Head of caudate nucleus (tissue), 42 donors: Measurements from ENCODE around the gene ATP2B3.

Source experiments
- DNase-seq, 42 donors: peaks; one replicate each; pipeline versions ENCODE4 v3.0.0 to v3.0.0-alpha.2; 2020 to 2021; ENCODE audit warnings: mixed read lengths in 7 of 42
- intact Hi-C: fragments of 100-400 bp; cut with DNase I; formaldehyde crosslinking; loops from one replicate; pipeline ENCODE4 v1.15.0; 2022

The ATP2B3 gene

DNA sequence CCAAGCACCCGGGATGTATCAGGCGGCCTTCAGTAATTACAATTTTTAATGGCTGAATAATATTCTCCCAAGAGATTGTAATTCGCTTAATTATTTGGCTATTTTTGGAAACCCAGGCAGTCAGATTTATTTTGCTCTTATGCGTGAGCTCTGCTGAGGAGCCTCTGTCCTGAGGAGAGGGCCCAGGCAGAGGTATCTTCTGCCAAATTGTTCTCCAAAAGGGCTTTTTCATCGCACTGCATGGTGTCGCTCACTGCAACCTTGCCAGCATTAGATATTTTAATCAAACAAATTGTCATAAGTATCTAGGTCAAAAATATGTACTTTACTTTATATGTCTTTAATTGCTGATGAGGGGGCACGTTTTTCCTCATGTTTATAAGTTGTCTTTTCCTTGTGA lies 5.8 kb downstream of the ATP2B3 start:
- intact Hi-C loops = no loop called here
- DNase-seq = no peak

GRCh38 chrX:153524234-153524633 lies 6.8 kb downstream of the ATP2B3 start:
- intact Hi-C loops = no loop called here
- DNase-seq = no peak

DNA sequence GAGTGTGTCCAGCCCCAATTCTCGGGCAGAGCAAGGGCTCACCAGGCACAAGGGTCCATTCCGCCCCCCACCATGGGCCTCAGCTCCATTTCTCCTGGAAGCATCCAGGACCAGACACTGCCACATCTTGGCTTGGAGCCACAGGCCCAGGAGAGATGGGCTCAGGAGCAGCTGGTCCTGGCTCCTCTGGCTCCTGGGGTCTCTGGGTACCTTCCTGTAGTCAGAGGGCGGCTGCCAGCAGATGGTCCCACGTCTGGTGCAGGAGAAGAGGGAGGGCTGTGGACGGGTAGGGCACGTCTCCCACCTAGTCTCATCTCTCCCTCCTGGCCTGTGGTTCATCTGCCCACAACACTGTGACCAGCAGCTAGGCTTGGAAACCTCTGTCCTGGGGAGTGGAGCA lies 8.0 kb downstream of the ATP2B3 start:
- DNase-seq = no peak
- intact Hi-C loops = no loop called here

- intact Hi-C loops = no loop called here
- no peak for DNase-seq
These were observed 8.6 kb downstream of the ATP2B3 start for GRCh38 chrX:153526042-153526441.

DNA sequence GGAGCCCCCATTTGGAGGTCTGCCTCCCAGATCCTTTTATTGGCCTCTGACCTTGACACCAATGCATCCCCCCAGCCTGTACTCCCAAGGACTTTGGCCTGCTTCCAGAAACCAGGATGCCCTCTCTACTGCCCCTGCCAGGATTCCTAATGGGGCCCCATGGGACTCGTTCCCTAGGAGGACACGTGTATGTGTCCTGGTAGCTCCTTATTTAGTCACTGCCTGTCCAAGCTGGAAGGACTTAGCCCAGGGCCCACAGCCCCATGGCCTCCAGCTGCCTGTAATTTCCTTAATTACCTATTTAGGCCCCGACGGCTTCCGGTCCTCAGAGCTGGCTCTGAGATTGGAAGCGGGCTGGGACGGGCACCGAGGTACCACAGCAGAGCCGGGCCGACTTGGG lies 9.4 kb downstream of the ATP2B3 start:
- no peak for DNase-seq
- intact Hi-C loops = no loop called here

DNA sequence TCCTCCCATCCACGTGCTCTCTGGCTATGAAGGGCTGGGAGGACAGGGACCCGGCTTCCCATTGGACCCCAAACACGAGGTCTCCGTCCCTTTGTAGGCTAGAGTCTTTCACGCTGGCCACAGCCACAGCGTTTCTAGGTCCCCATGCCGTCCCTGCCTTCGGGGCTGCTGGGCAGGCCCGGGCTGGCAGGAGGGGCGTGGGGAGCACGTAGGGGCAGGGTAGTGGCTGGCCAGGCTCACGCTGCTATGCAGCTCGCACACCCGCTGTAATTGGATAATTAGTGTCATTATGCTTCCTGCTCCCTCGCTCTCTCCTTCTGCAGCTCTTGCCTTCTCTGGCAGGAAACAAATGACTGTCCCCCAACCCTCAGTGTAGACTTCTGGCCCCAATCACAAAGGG lies 9.8 kb downstream of the ATP2B3 start:
- DNase-seq = no peak
- intact Hi-C loops = no loop called here

DNA sequence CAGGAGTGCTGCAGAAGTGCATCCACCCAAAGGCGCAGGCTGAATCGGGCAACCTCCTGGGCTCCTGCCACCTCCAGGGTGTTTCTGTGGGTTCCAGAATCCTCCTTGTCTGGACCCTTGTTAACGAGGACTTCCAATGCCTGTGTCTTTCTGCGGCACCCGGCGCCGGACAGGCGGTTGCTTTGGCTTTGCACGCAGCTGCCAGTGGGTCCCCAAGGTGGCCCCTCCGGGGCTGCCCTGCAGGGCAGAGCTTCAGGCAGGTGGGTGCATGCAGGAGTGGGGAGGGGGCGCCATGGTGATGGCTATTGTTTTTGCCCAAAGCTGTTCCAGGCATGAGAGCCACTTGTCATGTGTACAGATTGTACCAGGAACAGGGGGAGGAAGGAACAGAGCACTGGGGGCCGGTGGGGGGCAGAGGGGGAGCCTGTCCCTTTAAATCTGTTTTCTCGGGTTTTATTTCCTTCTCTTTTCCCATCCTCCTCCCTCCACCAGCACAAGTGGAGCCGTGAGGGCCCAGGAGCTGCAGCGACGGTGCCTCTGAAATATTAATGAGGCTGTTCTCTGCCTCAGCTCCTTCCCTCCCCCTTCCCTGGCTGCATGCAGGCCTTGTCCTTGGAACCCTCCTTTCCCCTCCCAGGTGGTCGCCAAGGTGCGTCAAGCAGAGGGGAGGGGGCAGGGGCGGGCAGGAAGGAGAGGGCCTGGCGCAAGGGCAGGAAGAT lies 13.1 kb downstream of the ATP2B3 start:
- peak in 16 of 42 donors; percentile 19 to 62 (median 40) for DNase-seq
- intact Hi-C loops = no loop called here

- intact Hi-C loops = no loop called here
- DNase-seq = no peak
These were observed 15.6 kb downstream of the ATP2B3 start for GRCh38 chrX:153533091-153533490.

- DNase-seq = no peak
- intact Hi-C loops = no loop called here
These were observed 19.6 kb downstream of the ATP2B3 start for GRCh38 chrX:153537080-153537479.

DNA sequence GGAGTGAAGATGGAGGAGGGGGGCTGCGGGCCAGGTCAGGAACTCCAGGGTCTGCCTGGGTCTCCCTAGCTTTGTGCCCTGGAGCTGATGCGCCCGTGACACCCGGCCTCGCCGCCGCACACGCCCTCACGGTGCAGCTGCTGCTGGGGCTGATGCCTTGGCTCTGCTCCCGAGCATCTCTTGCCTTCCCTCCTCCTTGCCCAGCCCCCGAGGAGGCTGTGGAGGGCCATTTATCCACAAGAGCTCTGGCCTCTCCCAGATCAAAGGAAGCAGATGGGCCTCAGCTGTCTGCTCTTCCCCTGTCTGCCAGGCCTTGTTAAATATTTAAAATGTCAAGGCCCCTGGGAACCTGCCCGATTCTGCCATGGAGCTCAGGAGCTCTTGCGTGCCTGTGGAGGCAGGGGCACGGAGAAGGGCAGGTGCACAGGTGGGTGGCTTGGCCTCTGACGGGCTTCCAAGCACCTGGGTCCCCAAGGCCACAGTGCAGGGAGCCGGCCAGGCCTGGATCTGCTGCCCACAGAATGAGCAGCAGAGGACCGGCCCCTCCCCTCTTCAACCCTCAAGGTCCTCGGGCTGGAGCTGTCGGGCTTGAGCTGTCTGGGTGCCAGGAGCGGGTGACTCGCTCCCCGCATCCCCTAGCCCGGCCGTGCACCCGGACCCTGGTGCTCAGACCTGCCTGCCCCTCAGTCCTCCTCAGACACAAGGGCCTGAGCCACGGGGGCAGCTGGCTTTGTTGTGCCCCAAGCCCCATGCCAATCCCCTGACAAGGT lies 20.3 kb downstream of the ATP2B3 start:
- intact Hi-C loops = no loop called here
- peak in 31 of 42 donors; percentile 28 to 64 (median 43) for DNase-seq

DNA sequence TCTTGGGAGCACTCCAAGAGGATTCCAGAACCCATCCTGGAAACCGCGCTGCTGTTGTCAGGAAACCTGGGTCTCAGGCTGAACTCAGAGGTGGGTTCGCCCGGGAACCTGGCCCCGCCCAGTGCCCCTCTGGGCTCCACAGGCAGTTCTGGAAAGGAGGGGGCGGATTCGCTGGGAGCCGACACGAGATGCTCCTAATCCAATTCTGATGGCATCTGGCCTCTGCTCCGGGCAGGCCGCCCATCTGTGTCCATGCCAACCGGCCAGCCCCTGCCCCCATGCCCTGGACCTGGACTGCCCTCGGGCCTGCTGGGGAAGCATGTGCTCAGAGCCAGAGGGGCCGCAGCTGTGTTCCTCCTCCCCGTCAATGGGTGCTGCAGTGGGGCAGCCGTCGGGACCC lies 21.0 kb downstream of the ATP2B3 start:
- peak in 40 of 42 donors; percentile 18 to 77 (median 47) for DNase-seq
- intact Hi-C loops = no loop called here

DNA sequence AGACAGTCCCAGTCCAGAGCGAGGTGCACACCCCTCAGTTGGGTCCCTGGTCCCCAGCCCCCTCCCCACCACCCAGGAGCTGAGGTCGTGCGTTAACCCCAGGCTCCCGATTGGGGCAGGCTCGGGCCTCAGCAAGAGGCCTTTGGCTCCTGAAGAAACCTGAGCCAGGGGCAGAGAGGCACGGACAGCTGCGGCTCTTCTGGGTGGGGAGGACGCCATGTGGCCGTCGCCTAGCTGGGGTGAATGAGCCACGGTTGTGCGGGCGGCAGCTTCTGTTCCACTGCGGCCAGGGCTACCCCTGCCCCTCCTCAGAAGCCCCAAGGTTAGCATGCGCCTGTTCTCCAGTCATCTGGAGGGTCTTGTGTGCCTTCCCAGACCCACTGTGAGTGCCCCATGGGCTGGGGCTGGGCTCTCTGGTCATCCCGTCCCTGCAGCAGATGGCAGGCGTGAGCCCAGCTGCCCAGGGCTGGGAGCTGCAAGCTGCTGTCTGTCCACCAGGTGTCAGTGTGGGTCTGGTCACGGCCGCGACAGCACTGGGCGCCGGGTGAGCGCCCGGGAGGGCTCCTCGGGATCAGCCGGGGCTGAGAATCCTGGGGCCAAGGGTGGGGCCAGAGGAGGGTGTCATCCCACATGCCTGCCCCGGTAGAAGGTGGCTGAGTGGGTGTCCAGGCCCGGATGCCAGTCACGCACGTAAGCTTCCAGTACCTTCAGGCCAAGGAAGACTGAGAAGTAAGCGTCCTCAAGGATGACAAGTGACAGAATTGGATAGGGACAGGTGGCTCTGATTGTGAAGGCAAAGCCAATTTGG lies 21.9 kb downstream of the ATP2B3 start:
- intact Hi-C loops = no loop called here
- DNase-seq = peak; percentile 56 to 89 (median 76)

DNA sequence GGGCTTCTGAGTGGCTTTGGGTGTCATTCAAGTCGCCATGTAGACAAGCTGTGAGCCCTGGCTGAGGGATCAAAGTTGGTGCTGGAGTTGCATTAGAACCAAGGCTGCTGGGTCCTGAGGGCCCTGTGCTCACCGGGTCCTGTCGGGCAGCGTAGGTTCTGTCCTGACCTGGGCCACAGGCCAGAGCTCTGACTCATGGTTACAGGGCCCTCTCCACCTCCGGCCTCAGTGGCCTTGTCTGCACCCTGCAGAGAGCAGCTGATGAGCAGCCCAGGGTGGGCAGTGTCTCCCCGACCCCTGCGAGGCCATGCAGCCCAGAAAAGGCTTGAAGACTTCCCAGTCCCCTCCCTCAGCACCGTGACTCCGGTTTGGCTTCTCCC lies 22.5 kb downstream of the ATP2B3 start:
- no peak for DNase-seq
- intact Hi-C loops = no loop called here

DNA sequence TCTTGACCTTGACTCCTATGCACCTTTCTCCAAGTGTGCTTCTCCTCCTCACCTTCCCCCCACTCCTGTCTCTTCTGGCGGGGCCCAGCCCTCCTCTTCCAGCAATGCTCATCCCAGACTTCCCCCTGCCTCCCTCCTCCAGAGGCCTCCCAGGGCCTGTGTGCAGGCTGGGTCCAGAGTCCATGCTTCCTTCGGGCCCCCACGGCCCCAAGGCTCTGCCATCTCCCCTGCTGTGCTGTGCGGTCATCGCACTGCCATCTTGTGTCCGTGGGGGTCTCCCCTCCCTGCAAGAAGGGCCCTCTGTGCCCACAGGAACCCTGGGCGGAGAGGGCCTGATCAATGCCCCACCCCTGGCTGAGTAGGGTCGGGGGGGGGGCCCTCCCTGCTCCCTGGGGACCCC lies 27.3 kb downstream of the ATP2B3 start:
- intact Hi-C loops = no loop called here
- no peak for DNase-seq

- DNase-seq = no peak
- intact Hi-C loops = no loop called here
These were observed 28.9 kb downstream of the ATP2B3 start for GRCh38 chrX:153546386-153546785.

DNA sequence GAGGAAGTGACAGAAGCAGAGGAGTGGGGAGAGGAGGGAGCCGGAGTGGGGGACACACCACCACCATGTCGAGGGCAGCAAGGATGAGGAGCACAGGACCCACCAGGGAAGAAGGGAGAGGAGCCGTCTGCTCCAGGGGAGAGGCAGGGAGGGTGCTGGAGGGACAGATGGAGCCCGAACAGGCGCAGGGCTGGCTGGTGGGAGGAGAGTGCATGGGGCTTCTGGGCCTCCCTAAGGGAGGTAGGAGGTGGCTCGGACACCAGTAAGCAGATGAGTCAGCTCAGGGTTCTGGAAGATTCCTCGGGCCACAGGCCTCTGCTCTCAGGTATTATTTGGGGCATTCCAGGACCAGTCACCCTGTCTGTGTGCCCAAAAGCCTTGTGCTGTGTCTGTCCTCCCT lies 29.8 kb downstream of the ATP2B3 start:
- DNase-seq = no peak
- intact Hi-C loops = no loop called here

DNA sequence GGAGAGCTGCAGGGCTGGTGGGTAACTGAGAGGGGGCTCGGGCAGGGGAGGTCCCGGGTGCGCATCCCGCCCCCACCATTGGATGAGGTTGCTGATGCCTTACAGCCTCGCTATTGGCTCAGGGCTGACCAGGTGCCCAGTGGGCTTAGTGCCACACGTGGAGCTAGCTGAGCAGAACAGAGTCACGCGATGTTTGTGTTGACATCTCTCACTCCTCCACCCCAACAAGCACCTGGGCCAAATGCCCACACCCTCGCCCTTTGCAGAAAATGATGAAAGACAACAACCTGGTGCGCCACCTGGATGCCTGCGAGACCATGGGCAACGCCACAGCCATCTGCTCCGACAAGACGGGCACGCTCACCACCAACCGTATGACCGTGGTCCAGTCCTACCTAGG lies 31.8 kb downstream of the ATP2B3 start:
- intact Hi-C loops = no loop called here
- no peak for DNase-seq

GRCh38 chrX:153549807-153550206 lies 32.4 kb downstream of the ATP2B3 start:
- intact Hi-C loops = loop anchor here (5.0 kb wide), 1 partner anchor 117 kb away; no protein-coding TSS in a partner anchor

DNA sequence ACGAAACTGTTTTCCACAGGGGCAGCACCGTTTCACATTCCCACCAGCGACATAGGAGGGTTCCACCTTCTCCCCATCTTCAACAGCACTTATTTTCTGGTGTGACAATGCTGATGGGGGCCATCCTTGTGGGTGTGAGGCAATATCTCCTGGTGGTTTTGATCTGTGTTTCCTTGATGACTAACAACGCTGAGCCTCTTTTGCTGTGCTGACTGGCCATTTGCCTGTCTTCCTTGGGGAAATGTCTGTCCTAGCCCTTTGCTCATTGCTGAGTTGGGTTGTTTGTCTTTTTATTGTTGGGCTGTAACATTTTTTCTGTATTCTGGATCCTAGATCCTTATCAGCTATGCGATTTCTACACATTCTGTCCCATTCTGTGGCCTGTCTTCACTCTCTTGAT lies 33.7 kb downstream of the ATP2B3 start:
- intact Hi-C loops = loop anchor here (5.0 kb wide), 1 partner anchor 116 kb away; no protein-coding TSS in a partner anchor

More at GRCh38 chrX:153549807-153550206, 32.4 kb downstream of the ATP2B3 start:
- no peak for DNase-seq

More for the DNA sequence above, 33.7 kb downstream of the ATP2B3 start:
- no peak for DNase-seq
